PC-3 (cell line): Measurements from ENCODE around the gene DPT. TPM values are rescaled to one million over a fixed set of nuclear protein-coding genes. Genes with fewer than 3 reads are reported as not detected.

Experiments
- ATAC-seq: fragments of 200-7000 bp; cut with Tn5 transposase; 2 replicates; pipeline ENCODE4 v1.9.1; 2020; ENCODE audit warnings: mild to moderate bottlenecking, moderate library complexity
- BruUV-seq: library from RNA; stranded (reverse); fragments of 400-500 nt; replicated peaks from 2 replicates; lab custom pipeline; 2021; lab: Mats Ljungman, UMichigan
- CTCF ChIA-PET: fragments of 300-600 bp; sonication (Branson Sonifier 250); formaldehyde crosslinking; loops from one replicate; lab custom pipeline; 2022; ENCODE audit warnings: antibody characterized with exemption; lab: Charles Lee
- POLR2A ChIA-PET: fragments of 300-600 bp; sonication (Branson Sonifier 250); formaldehyde crosslinking; loops from one replicate; lab custom pipeline; 2022; ENCODE audit warnings: antibody characterized with exemption; ENCODE audit not compliant: unreplicated experiment; lab: Charles Lee
- DNase-seq: peaks from one replicate; pipeline ENCODE4 v3.0.0-alpha.2; 2015
- H2AFZ ChIP-seq: fragments of 300-600 bp; sonication (generic); 2 replicates; pipeline ENCODE4 v1.6.0; 2016; ENCODE audit warnings: antibody characterized with exemption, low read length
- H3F3A ChIP-seq: fragments of 300-600 bp; sonication (generic); one replicate; pipeline ENCODE4 v1.6.0; 2017; ENCODE audit warnings: antibody characterized with exemption, low read length, control low read depth, mild to moderate bottlenecking; ENCODE audit not compliant: unreplicated experiment
- H3K27ac ChIP-seq: fragments of 300-600 bp; sonication (generic); 2 replicates; pipeline ENCODE4 v1.5.1; 2016; ENCODE audit warnings: mild to moderate bottlenecking, low read length
- H3K27me3 ChIP-seq: fragments of 300-600 bp; sonication (generic); 2 replicates; pipeline ENCODE4 v1.6.1; 2016; ENCODE audit warnings: low read length, mixed read lengths
- H3K36me3 ChIP-seq: fragments of 300-600 bp; sonication (generic); 2 replicates; pipeline ENCODE4 v1.6.1; 2016; ENCODE audit warnings: low read depth, mixed run types, low read length, mixed read lengths
- H3K4me1 ChIP-seq: fragments of 300-600 bp; sonication (generic); 2 replicates; pipeline ENCODE4 v1.5.1; 2016; ENCODE audit warnings: low read length; ENCODE audit not compliant: insufficient read depth
- H3K4me2 ChIP-seq: fragments of 300-600 bp; sonication (generic); 2 replicates; pipeline ENCODE4 v1.6.0; 2016; ENCODE audit warnings: low read length
- H3K4me3 ChIP-seq: fragments of 300-600 bp; sonication (generic); 2 replicates; pipeline ENCODE4 v1.5.1; 2016; ENCODE audit warnings: mild to moderate bottlenecking, low read length, mixed read lengths
- H3K79me2 ChIP-seq: fragments of 300-600 bp; sonication (generic); 2 replicates; pipeline ENCODE4 v1.6.1; 2017; ENCODE audit warnings: low read length, mixed read lengths
- H3K9ac ChIP-seq: fragments of 300-600 bp; sonication (generic); 2 replicates; pipeline ENCODE4 v1.6.0; 2016; ENCODE audit warnings: mild to moderate bottlenecking, low read length
- H3K9me2 ChIP-seq: fragments of 300-600 bp; sonication (generic); replicated peaks from 2 replicates; pipeline ENCODE4 v1.6.1; 2016; ENCODE audit warnings: mixed run types, low read length, mixed read lengths
- H3K9me3 ChIP-seq: fragments of 300-600 bp; sonication (generic); 2 replicates; pipeline ENCODE4 v1.6.1; 2016; ENCODE audit warnings: low read length, mixed read lengths
- H4K20me1 ChIP-seq: fragments of 300-600 bp; sonication (generic); 2 replicates; pipeline ENCODE4 v1.6.1; 2016; ENCODE audit warnings: low read length, mixed read lengths
- CTCF ChIP-seq: fragments of 300-600 bp; sonication (generic); conservative IDR thresholded peaks from 2 replicates; pipeline ENCODE4 v1.5.1; 2017; ENCODE audit warnings: antibody characterized with exemption, low read depth, mild to moderate bottlenecking, low read length
- EZH2 ChIP-seq: fragments of 300-600 bp; sonication (generic); IDR thresholded peaks from one replicate; pipeline ENCODE4 v1.6.1; 2017; ENCODE audit warnings: antibody characterized with exemption, mild to moderate bottlenecking, low read length; ENCODE audit not compliant: unreplicated experiment
- EZH2phosphoT487 ChIP-seq: fragments of 300-600 bp; sonication (generic); IDR thresholded peaks from 2 replicates; pipeline ENCODE4 v1.6.1; 2018; ENCODE audit warnings: mild to moderate bottlenecking, antibody characterized with exemption, low read length, borderline replicate concordance
- intact Hi-C: fragments of 100-400 bp; cut with micrococcal nuclease; formaldehyde crosslinking; loops from 2 replicates; pipeline ENCODE4 v1.9.0; 2023
- total RNA-seq: library from RNA; depleted of rRNA; stranded (reverse); fragments of >200 nt; gene quantifications from 2 replicates; pipeline ENCODE4 v1.2.3, GENCODE V29; 2014

DPT gene
- total RNA-seq, 1 experiment from 2014 or later, result not detected

GRCh38 chr1:168683871-168684270 lies 45.1 kb downstream of the DPT start:
- no peak for TF ChIP-seq CTCF
- no peak for TF ChIP-seq EZH2
- TF ChIP-seq EZH2phosphoT487, result no peak
- Histone ChIP-seq H3K9me2 (no peaks in the 10 kb centered on the region), H3K36me3 (no peaks in the 10 kb centered on the region), H3K9me3 (no peaks in the 10 kb centered on the region), H2AFZ (no peak overlapping the region), H3K4me1 (no peaks in the 10 kb centered on the region), H3K4me2 (no peak overlapping the region), H3K9ac (no peak overlapping the region), H3K79me2 (no peaks in the 10 kb centered on the region), H3K27me3 (no peaks in the 10 kb centered on the region), H3K27ac (no peak overlapping the region), H4K20me1 (no peaks in the 10 kb centered on the region), H3F3A (no peaks in the 10 kb centered on the region), H3K4me3 (no peak overlapping the region)
- intact Hi-C loops, result no loop called here
- ChIA-PET POLR2A (no interaction called here), CTCF (no interaction called here)
- no TSS peak for BruUV-seq
- DNase-seq (no peak), ATAC-seq (no peak)

- CTCF ChIA-PET, result no interaction called here
- Histone ChIP-seq H4K20me1 (no peaks in the 10 kb centered on the region), H3K36me3 (no peaks in the 10 kb centered on the region), H3K4me2 (no peak overlapping the region), H3K9ac (no peak overlapping the region), H3F3A (no peaks in the 10 kb centered on the region), H3K27me3 (no peaks in the 10 kb centered on the region), H3K79me2 (no peaks in the 10 kb centered on the region), H3K9me2 (no peaks in the 10 kb centered on the region), H3K27ac (no peak overlapping the region), H3K4me1 (no peaks in the 10 kb centered on the region), H2AFZ (no peak overlapping the region), H3K4me3 (no peak overlapping the region), H3K9me3 (no peaks in the 10 kb centered on the region)
- BruUV-seq, result no TSS peak
- intact Hi-C loops, result no loop called here
- ATAC-seq (no peak), DNase-seq (no peak)
- TF ChIP-seq EZH2 (no peak), EZH2phosphoT487 (no peak), CTCF (no peak)
- POLR2A ChIA-PET, result no interaction called here
These were observed 52.1 kb downstream of the DPT start for GRCh38 chr1:168676861-168677260.

GRCh38 chr1:168676029-168676812 lies 52.8 kb downstream of the DPT start:
- H3K36me3 ChIP-seq, result no peaks in the 10 kb centered on the region
- CTCF ChIA-PET, result interaction anchor here (0.6 kb wide), 1 partner anchor 26 kb away, joined by 3 read pairs; no protein-coding TSS in a partner anchor
- H3K4me3 ChIP-seq, result no peak overlapping the region
- H3K9me3 ChIP-seq, result no peaks in the 10 kb centered on the region
- H3K27ac ChIP-seq, result no peak overlapping the region
- no peak overlapping the region for H3K4me2 ChIP-seq
- H2AFZ ChIP-seq, result no peak overlapping the region
- H3K9ac ChIP-seq, result no peak overlapping the region
- H3F3A ChIP-seq, result no peaks in the 10 kb centered on the region
- intact Hi-C loops, result no loop called here
- TF ChIP-seq EZH2phosphoT487 (no peak), EZH2 (no peak), CTCF (no peak)
- BruUV-seq, result no TSS peak
- POLR2A ChIA-PET, result interaction anchor here (0.6 kb wide), 1 partner anchor 18 kb away, joined by 5 read pairs; no protein-coding TSS in a partner anchor
- no peak for ATAC-seq
- no peaks in the 10 kb centered on the region for H3K27me3 ChIP-seq
- H3K79me2 ChIP-seq, result no peaks in the 10 kb centered on the region
- H3K4me1 ChIP-seq, result no peaks in the 10 kb centered on the region
- no peak for DNase-seq
- no peaks in the 10 kb centered on the region for H4K20me1 ChIP-seq
- no peaks in the 10 kb centered on the region for H3K9me2 ChIP-seq
